Esophagus squamous epithelium (tissue), 5 donors: ENCODE measurements around the gene CETN2. TPM values are rescaled to one million over a fixed set of nuclear protein-coding genes. Genes with fewer than 3 reads are reported as not detected.
A peak's percentile ranks its signal among the peaks of the same experiment; 100 is the strongest.

Source experiments
- DNase-seq: peaks from one replicate; lab custom pipeline; 2025; lab: John Stamatoyannopoulos, UW
- H3K27ac ChIP-seq, 4 donors: fragments of 200-600 bp; sonication (generic); one replicate each; pipeline ENCODE4 v1.5.1; 2016 to 2019; ENCODE audit warnings: mild to moderate bottlenecking in 1 of 4
- H3K27me3 ChIP-seq, 4 donors: fragments of 200-600 bp; sonication (generic); 1 replicate in 3 of 4; 2 replicates in 1 of 4; pipeline versions ENCODE4 v1.5.1 to v1.6.0; 2017 to 2021; ENCODE audit warnings: antibody characterized with exemption in 1 of 4
- H3K36me3 ChIP-seq, 3 donors: fragments of 200-600 bp; sonication (generic); one replicate each; pipeline ENCODE4 v1.5.1; 2016 to 2019
- H3K4me1 ChIP-seq, 3 donors: fragments of 200-600 bp; sonication (generic); one replicate each; pipeline ENCODE4 v1.5.1; 2017 to 2019
- H3K4me3 ChIP-seq, 4 donors: fragments of 200-600 bp; sonication (generic); 1 replicate in 3 of 4; 2 replicates in 1 of 4; pipeline ENCODE4 v1.5.1; 2016 to 2019; ENCODE audit warnings: mild to moderate bottlenecking in 2 of 4, moderate library complexity in 1 of 4
- H3K9me3 ChIP-seq, 3 donors: fragments of 200-600 bp; sonication (generic); one replicate each; pipeline ENCODE4 v1.5.1; 2016 to 2019
- CTCF ChIP-seq, 6 experiments: fragments of 450-650 bp in 4 of 6; fragments of 200-600 bp in 2 of 6; sonication (generic) in 2 of 6; IDR thresholded peaks; one replicate each; pipeline ENCODE4 v1.5.1; 2016 to 2019; ENCODE audit warnings: antibody characterized with exemption in 6 of 6, mild to moderate bottlenecking in 4 of 6, moderate library complexity in 4 of 6
- POLR2A ChIP-seq, 4 donors: fragments of 450-650 bp; IDR thresholded peaks; one replicate each; pipeline ENCODE4 v1.6.1; 2017; ENCODE audit warnings: antibody characterized with exemption in 4 of 4, mild to moderate bottlenecking in 4 of 4, moderate library complexity in 3 of 4
- WGBS, 2 donors: methylation state at CpG; one replicate each; pipeline ENCODE4 v1.1.5; 2018; 5-methylcytosine and 5-hydroxymethylcytosine counted together
- intact Hi-C: fragments of 100-400 bp; cut with DNase I; formaldehyde crosslinking; loops from one replicate; pipeline ENCODE4 v1.15.0; 2022
- total RNA-seq, 4 donors: library from RNA; depleted of rRNA; stranded (reverse); fragments of >200 nt; gene quantifications; one replicate each; pipeline ENCODE4 v1.1.0, GENCODE V29; 2016
- donor health status: DM: yes; HTN: yes; CAD: no.

Gene CETN2
- total RNA-seq, 4 donors from 2014 or later, result 17.2 to 38.5 (median 24.2) TPM

- Histone ChIP-seq H3K27ac (no peak overlapping the region), H3K4me3 (no peak overlapping the region), H3K27me3 (no peaks in the 10 kb centered on the region), H3K4me1 (peaks cover 0 to 4% (median 0%) of the 10 kb centered on the region in 3 donors), H3K9me3 (no peaks in the 10 kb centered on the region), H3K36me3 (no peaks in the 10 kb centered on the region)
- intact Hi-C loops, result no loop called here
- TF ChIP-seq CTCF (IDR thresholded peaks at IDR 0.05) (peak in 5 of 6 experiments; percentile 13 to 40 (median 28)), POLR2A (IDR thresholded peaks at IDR 0.05) (no peak)
- WGBS, 2 donors, result 11 to 24% methylated on average over 4 to 6 of the region's 6 CpGs
- no peak for DNase-seq
Measured at GRCh38 chrX:152817078-152817764, 13.3 kb downstream of the CETN2 start.

GRCh38 chrX:152814048-152814447, 16.5 kb downstream of the CETN2 start:
- Histone ChIP-seq H3K9me3 (no peaks in the 10 kb centered on the region), H3K27me3 (no peaks in the 10 kb centered on the region), H3K4me3 (no peak overlapping the region), H3K36me3 (no peaks in the 10 kb centered on the region), H3K27ac (no peak overlapping the region), H3K4me1 (no peaks in the 10 kb centered on the region)
- intact Hi-C loops, result no loop called here
- TF ChIP-seq CTCF (IDR thresholded peaks at IDR 0.05), result no peak
- TF ChIP-seq POLR2A (IDR thresholded peaks at IDR 0.05), result no peak
- DNase-seq, result no peak
- WGBS, 2 donors, result 60 to 80% methylated on average over 5 of the region's 5 CpGs

GRCh38 chrX:152813206-152813605, 17.4 kb downstream of the CETN2 start:
- Histone ChIP-seq H3K9me3 (no peaks in the 10 kb centered on the region), H3K4me1 (no peaks in the 10 kb centered on the region), H3K27ac (no peak overlapping the region), H3K36me3 (no peaks in the 10 kb centered on the region), H3K27me3 (no peaks in the 10 kb centered on the region), H3K4me3 (no peak overlapping the region)
- WGBS, 2 donors, result 31 to 49% methylated on average over 2 to 5 of the region's 5 CpGs
- TF ChIP-seq CTCF (IDR thresholded peaks at IDR 0.05) (no peak), POLR2A (IDR thresholded peaks at IDR 0.05) (no peak)
- intact Hi-C loops, result no loop called here
- no peak for DNase-seq

GRCh38 chrX:152810403-152810802, 20.2 kb downstream of the CETN2 start:
- Histone ChIP-seq H3K4me1 (no peaks in the 10 kb centered on the region), H3K27me3 (no peaks in the 10 kb centered on the region), H3K4me3 (no peak overlapping the region), H3K36me3 (no peaks in the 10 kb centered on the region), H3K9me3 (no peaks in the 10 kb centered on the region), H3K27ac (no peak overlapping the region)
- intact Hi-C loops, result no loop called here
- TF ChIP-seq POLR2A (IDR thresholded peaks at IDR 0.05), result no peak
- no peak for DNase-seq
- 64% methylated on average over 3 of the region's 4 CpGs; no CpG with 5 or more reads in 1 of the 2 donors for WGBS, 2 donors

GRCh38 chrX:152806035-152806434, 24.5 kb downstream of the CETN2 start:
- intact Hi-C loops, result no loop called here
- no peak overlapping the region for H3K4me3 ChIP-seq
- TF ChIP-seq CTCF (IDR thresholded peaks at IDR 0.05), result no peak
- no peak for TF ChIP-seq POLR2A (IDR thresholded peaks at IDR 0.05)
- no peaks in the 10 kb centered on the region for H3K36me3 ChIP-seq
- 85 to 86% methylated on average over 4 of the region's 4 CpGs for WGBS, 2 donors
- no peaks in the 10 kb centered on the region for H3K9me3 ChIP-seq
- H3K4me1 ChIP-seq, result no peaks in the 10 kb centered on the region
- H3K27me3 ChIP-seq, result no peaks in the 10 kb centered on the region
- no peak overlapping the region for H3K27ac ChIP-seq
- no peak for DNase-seq
